IPS-18c (cell line): Measurements from ENCODE around the gene CFAP99.

Experiments
- H3K4me3 ChIP-seq: 2 replicates; pipeline ENCODE4 v1.7.0; 2013; ENCODE audit warnings: low read depth, mild to moderate bottlenecking, low read length, moderate library complexity; ENCODE audit not compliant: insufficient read depth
- H3K9me3 ChIP-seq: one replicate; pipeline ENCODE4 v1.6.1; 2013; ENCODE audit warnings: mild to moderate bottlenecking, low read length, moderate library complexity; ENCODE audit not compliant: control insufficient read depth, insufficient read depth

CFAP99 gene

GRCh38 chr4:2433609-2434350, 15.0 kb downstream of the CFAP99 start:
- H3K9me3 ChIP-seq, result no peaks in the 10 kb centered on the region
- H3K4me3 ChIP-seq, result no peak overlapping the region

- H3K4me3 ChIP-seq, result no peak overlapping the region
Observed at GRCh38 chr4:2434420-2434819, 15.7 kb downstream of the CFAP99 start.

DNA sequence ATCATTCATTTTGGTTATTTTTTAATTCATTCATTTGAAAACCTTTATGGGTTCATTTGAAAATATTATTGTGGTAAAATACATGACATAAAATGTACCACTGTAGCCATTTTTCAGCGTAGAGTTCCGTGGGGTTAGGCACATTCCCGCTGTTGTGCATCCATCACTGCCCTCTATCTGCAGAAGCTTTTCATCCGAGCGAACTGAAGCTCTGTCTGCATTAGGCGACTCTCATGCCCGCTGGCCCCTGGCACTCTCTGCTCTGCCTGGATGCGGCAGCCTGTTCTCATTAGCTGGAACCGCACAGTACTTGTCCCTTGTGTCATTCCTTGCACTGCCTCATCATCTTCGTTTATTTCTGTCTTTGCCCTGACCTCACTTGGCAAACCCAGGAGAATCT, 17.5 kb downstream of the CFAP99 start:
- Histone ChIP-seq H3K4me3 (no peak overlapping the region), H3K9me3 (no peaks in the 10 kb centered on the region)

More at GRCh38 chr4:2434420-2434819, 15.7 kb downstream of the CFAP99 start:
- H3K9me3 ChIP-seq, result no peaks in the 10 kb centered on the region

- H3K9me3 ChIP-seq, result no peaks in the 10 kb centered on the region
- H3K4me3 ChIP-seq, result no peak overlapping the region
Observed at GRCh38 chr4:2436761-2437474, 18.2 kb downstream of the CFAP99 start.

DNA sequence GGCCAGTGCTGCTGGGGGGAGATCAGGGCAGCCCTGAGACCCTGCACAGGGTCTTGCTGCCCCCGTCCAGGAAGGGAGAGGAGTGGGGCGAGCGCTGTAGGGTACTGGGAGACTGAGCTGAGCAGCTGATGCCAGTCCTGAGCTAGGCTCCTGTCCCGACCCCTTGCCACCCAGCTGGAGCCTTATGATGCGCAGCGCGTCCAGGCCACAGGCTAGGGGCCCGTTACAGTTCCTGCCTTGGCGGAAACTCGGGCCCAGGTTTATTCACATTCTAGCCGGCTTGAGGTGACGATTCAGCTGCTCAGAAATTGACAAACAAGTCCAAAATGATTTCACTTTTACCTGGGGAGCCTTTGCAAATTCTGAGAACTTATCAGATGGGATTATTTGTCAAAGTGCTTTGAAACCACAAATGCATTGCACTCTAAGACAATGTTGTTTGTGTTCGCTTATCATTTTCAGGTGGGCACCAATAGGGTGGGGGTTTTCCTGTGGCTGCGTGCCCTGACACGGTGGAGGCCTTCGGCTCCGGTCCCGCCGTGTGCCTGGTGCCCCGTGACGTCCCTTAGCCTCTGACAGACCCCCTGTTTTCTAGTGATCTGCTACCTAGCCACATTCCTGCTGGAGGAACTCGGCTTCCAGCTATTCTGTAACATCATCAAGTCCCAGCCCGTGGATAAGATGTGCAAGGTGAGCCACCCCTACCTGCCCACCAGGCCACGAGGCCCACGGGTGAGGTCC, 18.9 kb downstream of the CFAP99 start:
- Histone ChIP-seq H3K9me3 (no peaks in the 10 kb centered on the region), H3K4me3 (no peak overlapping the region)

GRCh38 chr4:2438822-2439718, 20.3 kb downstream of the CFAP99 start:
- Histone ChIP-seq H3K4me3 (no peak overlapping the region), H3K9me3 (no peaks in the 10 kb centered on the region)

- no peaks in the 10 kb centered on the region for H3K9me3 ChIP-seq
- no peak overlapping the region for H3K4me3 ChIP-seq
Observed at GRCh38 chr4:2441393-2442174, 22.8 kb downstream of the CFAP99 start.

GRCh38 chr4:2442175-2442993, 23.6 kb downstream of the CFAP99 start:
- H3K9me3 ChIP-seq, result no peaks in the 10 kb centered on the region
- no peak overlapping the region for H3K4me3 ChIP-seq

DNA sequence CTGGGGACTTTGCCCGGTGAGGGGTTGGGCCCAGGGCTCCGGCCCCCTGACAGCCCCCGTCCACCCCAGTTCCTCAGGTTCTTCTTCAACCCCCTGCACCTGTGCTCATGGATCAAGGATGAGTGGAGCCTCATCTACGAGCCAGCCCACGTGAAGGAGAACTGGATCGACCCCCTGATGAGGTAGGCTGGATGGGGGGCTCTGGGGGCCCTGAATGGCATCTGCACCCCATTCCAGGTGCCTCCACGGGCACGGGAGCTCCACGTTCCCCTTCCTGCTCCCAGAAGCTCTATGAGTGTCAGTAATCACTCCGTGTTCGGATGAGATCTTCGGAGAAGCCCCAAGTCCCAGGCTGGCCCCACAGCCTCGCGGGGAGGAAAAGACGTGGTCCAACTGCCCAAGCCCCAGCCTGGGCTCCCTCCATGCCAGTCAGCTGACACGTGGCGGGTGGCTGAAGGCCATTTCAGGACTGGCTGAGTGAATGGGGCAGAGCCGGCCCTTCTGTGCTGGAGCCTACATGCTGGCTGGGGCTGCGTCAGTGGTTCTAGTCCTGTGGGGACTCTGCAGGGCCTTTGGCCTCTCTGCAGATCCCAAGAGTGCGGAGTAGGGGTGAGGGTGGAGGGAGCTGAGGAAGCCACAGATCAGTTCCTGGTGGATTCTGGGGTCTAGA, 24.4 kb downstream of the CFAP99 start:
- no peaks in the 10 kb centered on the region for H3K9me3 ChIP-seq
- no peak overlapping the region for H3K4me3 ChIP-seq

DNA sequence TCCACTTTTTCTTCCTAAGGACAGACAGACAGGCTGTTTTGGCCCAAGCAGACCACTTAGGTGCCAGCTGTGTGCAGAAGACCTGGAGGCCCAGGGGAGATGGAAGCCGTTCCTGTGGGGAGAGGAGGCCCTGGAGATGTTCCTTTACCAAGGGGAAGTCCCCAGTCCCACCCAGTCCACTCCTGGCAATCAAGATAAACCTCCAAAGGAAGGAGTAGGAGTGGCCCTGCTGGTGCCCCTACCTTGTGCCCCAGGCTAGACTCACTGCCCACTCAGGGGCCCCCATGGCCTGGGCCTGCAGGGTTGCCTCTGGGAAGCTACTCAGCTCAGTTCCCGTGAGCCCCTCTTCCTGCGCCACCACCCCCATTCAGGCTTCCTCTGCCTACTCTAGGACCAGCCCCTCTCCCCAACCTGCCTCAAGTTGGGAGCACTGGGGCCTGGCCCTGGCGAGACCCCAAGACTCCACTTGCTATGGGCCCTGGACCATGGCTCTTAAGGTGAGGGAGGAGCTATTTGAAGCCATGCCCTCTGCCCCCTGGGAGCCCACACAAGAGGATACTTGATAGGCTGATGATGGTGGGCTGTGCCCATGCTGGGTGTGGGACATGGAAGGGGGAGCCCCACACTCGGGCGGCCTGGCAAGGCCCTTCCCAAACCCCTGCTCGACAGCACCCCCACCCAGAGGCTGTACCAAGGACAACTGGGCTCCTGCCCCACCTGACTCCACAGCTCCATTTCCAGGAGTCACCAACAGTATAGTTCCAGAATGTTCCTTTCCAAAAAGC, 25.4 kb downstream of the CFAP99 start:
- H3K4me3 ChIP-seq, result no peak overlapping the region
- H3K9me3 ChIP-seq, result no peaks in the 10 kb centered on the region

GRCh38 chr4:2445130-2445529, 26.4 kb downstream of the CFAP99 start:
- Histone ChIP-seq H3K9me3 (no peaks in the 10 kb centered on the region), H3K4me3 (no peak overlapping the region)

DNA sequence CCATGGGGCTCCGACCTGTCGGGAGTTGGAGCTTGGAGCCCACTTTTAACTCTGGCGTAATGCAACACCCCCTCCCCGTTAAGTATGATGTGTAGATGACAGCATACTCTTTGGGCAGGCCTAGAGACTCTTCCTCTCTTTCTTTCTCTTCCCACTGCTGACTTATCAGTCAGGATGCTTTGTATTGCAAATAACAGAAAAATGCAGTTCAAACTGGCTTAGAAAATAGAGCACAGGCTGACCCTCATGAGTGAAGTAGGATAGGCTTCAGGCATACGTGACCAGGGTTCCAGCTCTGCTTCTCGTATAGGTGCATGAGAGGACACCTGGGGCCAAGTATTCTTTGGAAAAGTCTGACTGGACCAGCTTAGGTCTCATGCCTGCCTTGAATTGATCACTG, 26.8 kb downstream of the CFAP99 start:
- Histone ChIP-seq H3K4me3 (no peak overlapping the region), H3K9me3 (no peaks in the 10 kb centered on the region)

- Histone ChIP-seq H3K9me3 (no peaks in the 10 kb centered on the region), H3K4me3 (no peak overlapping the region)
Observed at GRCh38 chr4:2446656-2447564, 28.2 kb downstream of the CFAP99 start.

- no peaks in the 10 kb centered on the region for H3K9me3 ChIP-seq
Observed at GRCh38 chr4:2448589-2448988, 29.8 kb downstream of the CFAP99 start.

More at GRCh38 chr4:2448589-2448988, 29.8 kb downstream of the CFAP99 start:
- no peak overlapping the region for H3K4me3 ChIP-seq
